ENCODE measurements around the gene CELF4.

DNA sequence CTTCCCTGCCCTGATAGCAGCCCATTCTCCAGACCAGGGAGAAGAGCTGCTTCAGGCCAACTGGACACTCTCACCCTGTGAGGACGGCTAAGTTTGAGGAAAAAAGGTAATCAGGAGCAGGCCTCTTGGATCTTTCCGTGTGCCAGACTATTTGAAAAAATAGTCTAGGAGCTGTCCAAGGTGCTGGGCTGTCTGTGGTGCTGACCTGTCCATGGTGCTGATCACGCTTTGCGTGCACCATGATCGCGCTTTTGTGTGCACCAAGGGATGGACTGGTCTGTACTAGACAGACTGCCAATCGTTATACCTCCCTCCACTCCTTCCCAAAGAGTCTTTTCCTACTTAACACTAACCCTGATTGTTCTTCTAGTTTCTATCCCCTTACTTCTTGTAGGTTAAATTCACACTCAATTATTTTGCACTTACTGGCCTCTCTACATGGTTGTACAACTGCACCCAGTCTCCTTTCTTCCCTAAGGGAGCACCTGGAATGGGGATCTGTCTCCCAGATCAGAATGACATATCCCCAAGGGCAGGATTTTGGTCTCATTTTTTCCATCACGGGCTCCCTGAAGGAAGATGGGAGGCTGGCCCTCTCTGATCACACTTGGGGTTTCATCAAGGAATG is 295.4 kb downstream of the CELF4 start:
- no peak for TF ChIP-seq EZH2 (IDR thresholded peaks at IDR 0.05; ENCODE audit: borderline replicate concordance, low read depth, low read length, severe bottlenecking)
- TF ChIP-seq, protein P1, sequence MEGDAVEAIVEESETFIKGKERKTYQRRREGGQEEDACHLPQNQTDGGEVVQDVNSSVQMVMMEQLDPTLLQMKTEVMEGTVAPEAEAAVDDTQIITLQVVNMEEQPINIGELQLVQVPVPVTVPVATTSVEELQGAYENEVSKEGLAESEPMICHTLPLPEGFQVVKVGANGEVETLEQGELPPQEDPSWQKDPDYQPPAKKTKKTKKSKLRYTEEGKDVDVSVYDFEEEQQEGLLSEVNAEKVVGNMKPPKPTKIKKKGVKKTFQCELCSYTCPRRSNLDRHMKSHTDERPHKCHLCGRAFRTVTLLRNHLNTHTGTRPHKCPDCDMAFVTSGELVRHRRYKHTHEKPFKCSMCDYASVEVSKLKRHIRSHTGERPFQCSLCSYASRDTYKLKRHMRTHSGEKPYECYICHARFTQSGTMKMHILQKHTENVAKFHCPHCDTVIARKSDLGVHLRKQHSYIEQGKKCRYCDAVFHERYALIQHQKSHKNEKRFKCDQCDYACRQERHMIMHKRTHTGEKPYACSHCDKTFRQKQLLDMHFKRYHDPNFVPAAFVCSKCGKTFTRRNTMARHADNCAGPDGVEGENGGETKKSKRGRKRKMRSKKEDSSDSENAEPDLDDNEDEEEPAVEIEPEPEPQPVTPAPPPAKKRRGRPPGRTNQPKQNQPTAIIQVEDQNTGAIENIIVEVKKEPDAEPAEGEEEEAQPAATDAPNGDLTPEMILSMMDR (IDR thresholded peaks at IDR 0.05; ENCODE audit: borderline replicate concordance, extremely low read depth, low read length, poor library complexity, severe bottlenecking): no peak

Measured in DND-41 (cell line).